KOPT-K1 (cell line): ENCODE measurements around the gene ANXA5.
"Not testable (repeated sequence)": the region's sequence is repeated elsewhere in the genome, so short reads cannot be mapped to it uniquely, and the experiment has no call there.

ENCODE experiments used
- H3K27ac ChIP-seq: fragments of 200-600 bp; sonication (generic); 2 replicates; pipeline ENCODE4 v1.5.1; 2016; ENCODE audit warnings: antibody characterized with exemption, mild to moderate bottlenecking, low read depth, low read length; ENCODE audit not compliant: poor library complexity, severe bottlenecking
- H3K36me3 ChIP-seq: fragments of 200-600 bp; sonication (generic); 2 replicates; pipeline ENCODE4 v1.5.1; 2017; ENCODE audit warnings: antibody characterized with exemption, mild to moderate bottlenecking, low read length, moderate library complexity; ENCODE audit not compliant: insufficient read depth
- H3K9me3 ChIP-seq: fragments of 200-600 bp; sonication (generic); 2 replicates; pipeline ENCODE4 v1.5.1; 2017; ENCODE audit warnings: antibody characterized with exemption, low read length, mild to moderate bottlenecking; ENCODE audit not compliant: insufficient read depth, poor library complexity, severe bottlenecking

ANXA5 gene

GRCh38 chr4:121676345-121677075 lies 20.3 kb downstream of the ANXA5 start:
- Histone ChIP-seq H3K36me3 (peaks cover 63% of the 10 kb centered on the region), H3K27ac (no peak overlapping the region), H3K9me3 (no peaks in the 10 kb centered on the region)

- no peaks in the 10 kb centered on the region for H3K9me3 ChIP-seq
- peaks cover 59% of the 10 kb centered on the region for H3K36me3 ChIP-seq
- no peak overlapping the region for H3K27ac ChIP-seq
Measured at GRCh38 chr4:121675715-121676114, 21.1 kb downstream of the ANXA5 start.

- Histone ChIP-seq H3K36me3 (peaks cover 56% of the 10 kb centered on the region), H3K27ac (no peak overlapping the region), H3K9me3 (no peaks in the 10 kb centered on the region)
Measured at GRCh38 chr4:121674696-121675095, 22.1 kb downstream of the ANXA5 start.

GRCh38 chr4:121674191-121674590 lies 22.6 kb downstream of the ANXA5 start:
- peaks cover 56% of the 10 kb centered on the region for H3K36me3 ChIP-seq
- H3K27ac ChIP-seq: no peak overlapping the region
- no peaks in the 10 kb centered on the region for H3K9me3 ChIP-seq

- peaks cover 40% of the 10 kb centered on the region for H3K36me3 ChIP-seq
- no peak overlapping the region for H3K27ac ChIP-seq
- H3K9me3 ChIP-seq: no peaks in the 10 kb centered on the region
Measured at GRCh38 chr4:121669163-121669550, 27.6 kb downstream of the ANXA5 start.

- H3K27ac ChIP-seq: no peak overlapping the region
- peaks cover 40% of the 10 kb centered on the region for H3K36me3 ChIP-seq
Measured at GRCh38 chr4:121668368-121669162, 28.2 kb downstream of the ANXA5 start.

GRCh38 chr4:121666091-121666679 lies 30.6 kb downstream of the ANXA5 start:
- peaks cover 24% of the 10 kb centered on the region for H3K36me3 ChIP-seq
- no peaks in the 10 kb centered on the region for H3K9me3 ChIP-seq

More at GRCh38 chr4:121668368-121669162, 28.2 kb downstream of the ANXA5 start:
- no peaks in the 10 kb centered on the region for H3K9me3 ChIP-seq

GRCh38 chr4:121665371-121665770 lies 31.4 kb downstream of the ANXA5 start:
- Histone ChIP-seq H3K36me3 (peaks cover 23% of the 10 kb centered on the region), H3K9me3 (no peaks in the 10 kb centered on the region), H3K27ac (no peak overlapping the region)

More at GRCh38 chr4:121666091-121666679, 30.6 kb downstream of the ANXA5 start:
- no peak overlapping the region for H3K27ac ChIP-seq

- H3K27ac ChIP-seq: no peak overlapping the region
- H3K36me3 ChIP-seq: no peaks in the 10 kb centered on the region; the same call in 1 of the 2 replicates
- no peaks in the 10 kb centered on the region for H3K9me3 ChIP-seq
Measured at GRCh38 chr4:121662225-121662624, 34.6 kb downstream of the ANXA5 start.

- H3K27ac ChIP-seq, H3K36me3 ChIP-seq: not testable (repeated sequence)
Measured at GRCh38 chr4:121660175-121660933, 36.4 kb downstream of the ANXA5 start.

GRCh38 chr4:121658125-121658524 lies 38.7 kb downstream of the ANXA5 start:
- H3K27ac ChIP-seq: no peak overlapping the region
- H3K36me3 ChIP-seq: no peaks in the 10 kb centered on the region
- H3K9me3 ChIP-seq: no peaks in the 10 kb centered on the region

More at GRCh38 chr4:121660175-121660933, 36.4 kb downstream of the ANXA5 start:
- not testable (repeated sequence) for H3K9me3 ChIP-seq

GRCh38 chr4:121656269-121656641 lies 40.5 kb downstream of the ANXA5 start:
- Histone ChIP-seq H3K36me3 (no peaks in the 10 kb centered on the region), H3K9me3 (no peaks in the 10 kb centered on the region), H3K27ac (no peak overlapping the region)

- Histone ChIP-seq H3K27ac (no peak overlapping the region), H3K36me3 (no peaks in the 10 kb centered on the region)
Measured at GRCh38 chr4:121655320-121656268, 41.2 kb downstream of the ANXA5 start.

GRCh38 chr4:121654738-121655137 lies 42.0 kb downstream of the ANXA5 start:
- no peaks in the 10 kb centered on the region for H3K9me3 ChIP-seq

More at GRCh38 chr4:121655320-121656268, 41.2 kb downstream of the ANXA5 start:
- H3K9me3 ChIP-seq: no peaks in the 10 kb centered on the region

More at GRCh38 chr4:121654738-121655137, 42.0 kb downstream of the ANXA5 start:
- Histone ChIP-seq H3K36me3 (no peaks in the 10 kb centered on the region), H3K27ac (no peak overlapping the region)
